ENCODE measurements around the gene PCDH15.

DNA sequence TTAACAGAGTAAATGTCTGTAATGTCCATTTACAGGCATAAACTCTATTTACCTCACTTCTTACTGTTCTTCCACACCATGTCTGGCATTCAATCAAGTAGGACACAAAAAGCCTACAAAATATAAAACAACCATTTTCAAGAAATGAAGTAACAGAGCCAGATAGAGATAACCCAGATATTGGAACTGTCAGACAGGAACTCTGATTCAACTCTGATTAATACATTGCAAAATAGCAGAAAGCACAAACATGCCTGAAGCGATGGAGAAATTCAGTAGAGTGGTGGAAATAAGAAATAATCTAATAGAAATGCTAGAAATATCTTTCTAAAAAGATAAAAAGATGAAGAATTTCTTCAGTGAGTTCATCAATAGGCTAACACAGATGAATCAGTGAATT is 964.4 kb downstream of the PCDH15 start:
- TF ChIP-seq POLR2AphosphoS5 (IDR thresholded peaks at IDR 0.05): no peak
- TF ChIP-seq, protein P1, sequence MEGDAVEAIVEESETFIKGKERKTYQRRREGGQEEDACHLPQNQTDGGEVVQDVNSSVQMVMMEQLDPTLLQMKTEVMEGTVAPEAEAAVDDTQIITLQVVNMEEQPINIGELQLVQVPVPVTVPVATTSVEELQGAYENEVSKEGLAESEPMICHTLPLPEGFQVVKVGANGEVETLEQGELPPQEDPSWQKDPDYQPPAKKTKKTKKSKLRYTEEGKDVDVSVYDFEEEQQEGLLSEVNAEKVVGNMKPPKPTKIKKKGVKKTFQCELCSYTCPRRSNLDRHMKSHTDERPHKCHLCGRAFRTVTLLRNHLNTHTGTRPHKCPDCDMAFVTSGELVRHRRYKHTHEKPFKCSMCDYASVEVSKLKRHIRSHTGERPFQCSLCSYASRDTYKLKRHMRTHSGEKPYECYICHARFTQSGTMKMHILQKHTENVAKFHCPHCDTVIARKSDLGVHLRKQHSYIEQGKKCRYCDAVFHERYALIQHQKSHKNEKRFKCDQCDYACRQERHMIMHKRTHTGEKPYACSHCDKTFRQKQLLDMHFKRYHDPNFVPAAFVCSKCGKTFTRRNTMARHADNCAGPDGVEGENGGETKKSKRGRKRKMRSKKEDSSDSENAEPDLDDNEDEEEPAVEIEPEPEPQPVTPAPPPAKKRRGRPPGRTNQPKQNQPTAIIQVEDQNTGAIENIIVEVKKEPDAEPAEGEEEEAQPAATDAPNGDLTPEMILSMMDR (IDR thresholded peaks at IDR 0.05): no peak
- TF ChIP-seq POLR2A (IDR thresholded peaks at IDR 0.05): no peak
- TF ChIP-seq EP300 (IDR thresholded peaks at IDR 0.05; ENCODE audit: low read depth): no peak
